HepG2 (cell line): ENCODE measurements around the gene ASB3. TPM values are rescaled to one million over a fixed set of nuclear protein-coding genes. Genes with fewer than 3 reads are reported as not detected.

Experiments used
- ATAC-seq: fragments of 200-7000 bp; cut with Tn5 transposase; 3 replicates; pipeline ENCODE4 v1.9.1; 2020; ENCODE audit warnings: mild to moderate bottlenecking, moderate library complexity
- BruUV-seq: library from RNA; stranded (reverse); fragments of 400-500 nt; replicated peaks from 2 replicates; lab custom pipeline; 2021; lab: Mats Ljungman, UMichigan
- CTCF ChIA-PET: fragments of 300-600 bp; formaldehyde crosslinking; extraction: SDS; loops from one replicate; lab custom pipeline; 2021; ENCODE audit warnings: low total read pairs, inconsistent platforms, low intra/inter-chr PET ratio; lab: Yijun Ruan, JAX
- POLR2A ChIA-PET: fragments of 350-600 bp; sonication (Branson Sonifier 250); formaldehyde crosslinking; loops from one replicate; lab custom pipeline; 2020; ENCODE audit warnings: antibody characterized with exemption, inconsistent platforms; lab: Yijun Ruan, JAX
- DNase-seq: peaks from one replicate; pipeline ENCODE4 v3.0.0-alpha.2; 2015; ENCODE audit warnings: low spot score
- FAIRE-seq: peaks from 3 replicates; lab custom pipeline; 2011; peaks lifted over from hg19 to GRCh38; lab: Jason Lieb, UNC
- H2AFZ ChIP-seq: one replicate; pipeline ENCODE4 v1.6.1; 2011; ENCODE audit warnings: low read length, inconsistent platforms
- H3K27ac ChIP-seq: fragments of 300-600 bp; 3 replicates; pipeline ENCODE4 v1.8.0; 2011; ENCODE audit warnings: mixed run types, mild to moderate bottlenecking, mixed read lengths, low read length, inconsistent platforms; ENCODE audit not compliant: insufficient read depth; ENCODE audit errors: extremely low read length
- H3K27me3 ChIP-seq, 2 experiments: fragments of 200-600 bp in 1 of 2; 2 replicates in 1 of 2; 3 replicates in 1 of 2; pipeline versions ENCODE4 v1.6.0 to v1.8.0; 2011; ENCODE audit warnings: low read length in 2 of 2, mild to moderate bottlenecking in 2 of 2, moderate library complexity in 2 of 2, inconsistent platforms in 1 of 2; ENCODE audit not compliant: insufficient read depth in 2 of 2, control insufficient read depth in 1 of 2
- H3K36me3 ChIP-seq, 2 experiments: fragments of 200-600 bp in 1 of 2; replicated peaks in 1 of 2; 2 replicates in 1 of 2; 3 replicates in 1 of 2; pipeline versions ENCODE4 v1.5.1 to v1.8.0; 2011; ENCODE audit warnings: low read length in 2 of 2, inconsistent platforms in 1 of 2; ENCODE audit not compliant: insufficient read depth in 2 of 2, control insufficient read depth in 1 of 2
- H3K4me1 ChIP-seq: 2 replicates; pipeline ENCODE4 v1.5.1; 2012; ENCODE audit warnings: low read length, inconsistent platforms; ENCODE audit not compliant: insufficient read depth
- H3K4me2 ChIP-seq: 2 replicates; pipeline ENCODE4 v1.6.0; 2011; ENCODE audit warnings: low read depth, low read length, inconsistent platforms
- H3K4me3 ChIP-seq, 3 experiments: fragments of 200-600 bp in 1 of 3; sonication (generic), shearing (Covaris generic) in 1 of 3; replicated peaks in 1 of 3; 2 replicates each; pipeline ENCODE4 v1.5.1; 2011 to 2016; ENCODE audit warnings: low read length in 3 of 3, inconsistent platforms in 2 of 3, low read depth in 2 of 3, mild to moderate bottlenecking in 2 of 3, control low read depth in 1 of 3, mixed read lengths in 1 of 3; ENCODE audit not compliant: insufficient read depth in 1 of 3
- H3K79me2 ChIP-seq: one replicate; pipeline ENCODE4 v1.6.1; 2011; ENCODE audit warnings: low read length, inconsistent platforms; ENCODE audit not compliant: insufficient read depth
- H3K9ac ChIP-seq: 2 replicates; pipeline ENCODE4 v1.6.0; 2011; ENCODE audit warnings: mild to moderate bottlenecking, low read depth, low read length, inconsistent platforms; ENCODE audit not compliant: insufficient read depth
- H3K9me3 ChIP-seq: 2 replicates; pipeline ENCODE4 v1.5.1; 2012; ENCODE audit warnings: mild to moderate bottlenecking, low read length
- H4K20me1 ChIP-seq: 2 replicates; pipeline ENCODE4 v1.6.0; 2011; ENCODE audit warnings: inconsistent platforms, mild to moderate bottlenecking, low read length, moderate library complexity; ENCODE audit not compliant: insufficient read depth
- AFF4 ChIP-seq: sonication (generic); formaldehyde crosslinking; IDR thresholded peaks from 2 replicates; pipeline ENCODE4 v1.4.0; 2020; ENCODE audit warnings: missing genetic modification reagents
- E2F5 ChIP-seq: sonication (generic); formaldehyde crosslinking; conservative IDR thresholded peaks from 2 replicates; pipeline ENCODE4 v1.4.0; 2020; ENCODE audit warnings: missing genetic modification reagents
- NFE2 ChIP-seq: sonication (generic); formaldehyde crosslinking; IDR thresholded peaks from 2 replicates; pipeline ENCODE4 v1.4.0; 2020; ENCODE audit warnings: missing genetic modification reagents
- PCBP1 ChIP-seq: fragments of 200-400 bp; formaldehyde crosslinking; IDR thresholded peaks from 2 replicates; pipeline ENCODE4 v1.6.1; 2017; ENCODE audit warnings: mild to moderate bottlenecking, low read depth, low read length, borderline replicate concordance
- RBM22 ChIP-seq: fragments of 200-400 bp; formaldehyde crosslinking; optimal IDR thresholded peaks from 2 replicates; pipeline ENCODE3; 2017; ENCODE audit warnings: mild to moderate bottlenecking, low read length, moderate library complexity
- REST ChIP-seq, 2 experiments: IDR thresholded peaks; 2 replicates each; pipeline ENCODE4 v1.6.1; 2011 to 2012; ENCODE audit warnings: low read length in 2 of 2, borderline replicate concordance in 1 of 2, low read depth in 1 of 2, mild to moderate bottlenecking in 1 of 2, moderate library complexity in 1 of 2
- ZBTB25 ChIP-seq: IDR thresholded peaks from 2 replicates; pipeline ENCODE4 v1.6.1; 2018; ENCODE audit warnings: missing genetic modification reagents
- ZNF33A ChIP-seq: sonication (generic); formaldehyde crosslinking; IDR thresholded peaks from 2 replicates; pipeline ENCODE4 v1.5.1; 2020; ENCODE audit warnings: missing genetic modification reagents, mild to moderate bottlenecking, moderate library complexity, borderline replicate concordance
- WGBS: methylation state at CpG from one replicate; pipeline ENCODE4 v1.1.6; 2017; ENCODE audit warnings: low lambda C conversion rate; 5-methylcytosine and 5-hydroxymethylcytosine counted together
- in situ Hi-C: cut with HindIII; loops from 2 replicates; pipeline ENCODE4 v1.10.0; 2017; ENCODE audit warnings: low pct_unique_long_range_greater_than_20kb; ENCODE audit not compliant: extremely low pct_ligation_motif_present
- intact Hi-C: fragments of 100-400 bp; cut with micrococcal nuclease; formaldehyde crosslinking; loops from one replicate; pipeline ENCODE4 v1.10.0; 2022; ENCODE audit not compliant: unreplicated experiment
- polyA plus RNA-seq, 8 experiments: library from polyadenylated mRNA; depleted of rRNA in 3 of 8; stranded (reverse) in 7 of 8; unstranded in 1 of 8; fragments of >200 nt; fragmentation: Illumina TruSeq in 4 of 8; extraction: Trizol in 4 of 8; gene quantifications; 2 replicates each; pipeline versions ENCODE4 v1.2.1 to v1.2.3, GENCODE V29; 2011 to 2016; ENCODE audit warnings: low read depth in 4 of 8, missing spikeins in 1 of 8, mixed read lengths in 1 of 8; ENCODE audit not compliant: insufficient read depth in 1 of 8
- total RNA-seq, 5 experiments: library from RNA; depleted of rRNA; stranded (reverse); fragments of >200 nt; fragmentation: Illumina TruSeq; extraction: Trizol; gene quantifications; 2 replicates each; pipeline ENCODE4 v1.2.3, GENCODE V29; 2016; ENCODE audit warnings: low read depth in 1 of 5

The ASB3 gene
- total and polyA plus RNA-seq, 2 of the 13 experiments (the other 11 are each of a cell fraction or from before 2014, with no cell fraction given), result 40.1 to 41.8 TPM

- TF ChIP-seq E2F5 (no peak), PCBP1 (no peak), RBM22 (no peak)
- TF ChIP-seq, all 625 proteins: peak for 0
Measured at GRCh38 chr2:53690876-53691275, 95.9 kb downstream of the ASB3 start (continued).

GRCh38 chr2:53672881-53673522 is 113.8 kb downstream of the ASB3 start:
- ChIA-PET CTCF (no interaction called here), POLR2A (no interaction called here)
- no peak overlapping the region for H3K27ac ChIP-seq
- H3K27me3 ChIP-seq, result no peaks in the 10 kb centered on the region
- H4K20me1 ChIP-seq, result no peaks in the 10 kb centered on the region
- H3K36me3 ChIP-seq, result peaks cover 0 to 15% of the 10 kb centered on the region in 2 experiments; a peak in 3 of 5 replicates
- no peak overlapping the region for H2AFZ ChIP-seq
- no peak overlapping the region for H3K4me3 ChIP-seq
- no peak for FAIRE-seq
- H3K9me3 ChIP-seq, result no peaks in the 10 kb centered on the region
- H3K79me2 ChIP-seq, result no peaks in the 10 kb centered on the region
- no peak overlapping the region for H3K4me2 ChIP-seq
- in situ Hi-C loops, result no loop called here
- ATAC-seq, result no peak
- H3K9ac ChIP-seq, result no peak overlapping the region
- intact Hi-C loops, result no loop called here
- no peaks in the 10 kb centered on the region for H3K4me1 ChIP-seq
- no peak for TF ChIP-seq ZNF33A (CRISPR knock-in tag)
- TF ChIP-seq REST (IDR thresholded peaks at IDR 0.05; ENCODE audit: borderline replicate concordance in 1 of 2, low read depth in 1 of 2, low read length in 2 of 2), result no peak
- TF ChIP-seq AFF4 (CRISPR knock-in tag), result no peak
- TF ChIP-seq ZBTB25 (CRISPR knock-in tag), result no peak
- TF ChIP-seq NFE2 (CRISPR knock-in tag), result no peak
- BruUV-seq, result no TSS peak
- DNase-seq, result no peak
- 98% methylated on average over 2 of the region's 2 CpGs for WGBS
